ENCODE data around the gene PSME4.
"Not testable (repeated sequence)": the region's sequence is repeated elsewhere in the genome, so short reads cannot be mapped to it uniquely, and the experiment has no call there.

The PSME4 gene

DNA sequence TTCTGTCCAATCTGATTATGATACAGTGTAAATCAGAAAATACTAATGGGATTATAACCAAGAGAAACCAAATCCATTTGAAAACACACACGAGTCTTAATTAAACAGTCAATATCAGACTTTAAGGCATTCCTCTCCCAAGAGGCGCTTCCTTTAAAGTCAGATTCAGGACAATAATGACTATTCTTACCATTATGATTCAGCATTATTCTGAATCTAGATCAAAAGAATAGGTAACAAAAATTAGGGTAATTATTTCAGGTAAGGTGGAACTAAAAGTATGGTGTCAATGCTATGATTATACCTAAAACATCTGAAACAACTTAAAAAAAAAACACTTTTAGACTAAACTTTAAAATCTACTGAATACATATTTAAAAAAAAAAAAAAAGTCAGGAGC, 12.3 kb downstream of the PSME4 start:
- H3K27ac ChIP-seq (ENCODE audit: low read length) = no peak overlapping the region
- no peak overlapping the region for H3K4me3 ChIP-seq (ENCODE audit: low read length)
- no peaks in the 10 kb centered on the region for H3K9me3 ChIP-seq (ENCODE audit: control insufficient read depth, low read depth, low read length)
- H3K9ac ChIP-seq (ENCODE audit: low read length) = no peak overlapping the region
- no peaks in the 10 kb centered on the region for H3K27me3 ChIP-seq (ENCODE audit: control insufficient read depth, insufficient read depth, low read length)
- peaks cover 25% of the 10 kb centered on the region for H3K4me1 ChIP-seq (ENCODE audit: control insufficient read depth, low read depth, low read length)
- no peaks in the 10 kb centered on the region for H3K36me3 ChIP-seq (ENCODE audit: control insufficient read depth, low read depth, low read length)

DNA sequence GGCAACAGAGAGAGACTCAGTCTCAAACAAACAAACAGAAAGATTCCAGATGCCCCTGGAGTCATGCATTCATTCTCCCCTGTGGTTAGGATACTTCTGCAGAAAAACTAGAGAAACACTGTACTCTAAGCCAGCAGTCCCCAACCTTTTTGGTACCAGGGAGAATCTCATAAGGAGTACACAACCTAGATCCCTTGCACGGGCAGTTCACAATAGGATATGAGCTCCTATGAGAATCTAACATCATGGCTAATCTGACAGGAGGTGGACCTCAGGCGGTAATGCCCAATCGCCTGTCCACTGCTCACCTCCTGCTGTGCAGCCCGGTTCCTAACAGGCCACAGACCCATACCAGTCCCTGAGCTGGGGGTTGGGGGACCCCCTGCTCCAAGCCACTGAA, 18.3 kb downstream of the PSME4 start:
- peaks cover 2% of the 10 kb centered on the region for H3K4me1 ChIP-seq (ENCODE audit: control insufficient read depth, low read depth, low read length)
- H3K27me3 ChIP-seq (ENCODE audit: control insufficient read depth, insufficient read depth, low read length) = no peaks in the 10 kb centered on the region
- no peak overlapping the region for H3K4me3 ChIP-seq (ENCODE audit: low read length)
- no peaks in the 10 kb centered on the region for H3K9me3 ChIP-seq (ENCODE audit: control insufficient read depth, low read depth, low read length)
- H3K36me3 ChIP-seq (ENCODE audit: control insufficient read depth, low read depth, low read length) = peaks cover 9% of the 10 kb centered on the region
- H3K27ac ChIP-seq (ENCODE audit: low read length) = no peak overlapping the region
- no peak overlapping the region for H3K9ac ChIP-seq (ENCODE audit: low read length)

DNA sequence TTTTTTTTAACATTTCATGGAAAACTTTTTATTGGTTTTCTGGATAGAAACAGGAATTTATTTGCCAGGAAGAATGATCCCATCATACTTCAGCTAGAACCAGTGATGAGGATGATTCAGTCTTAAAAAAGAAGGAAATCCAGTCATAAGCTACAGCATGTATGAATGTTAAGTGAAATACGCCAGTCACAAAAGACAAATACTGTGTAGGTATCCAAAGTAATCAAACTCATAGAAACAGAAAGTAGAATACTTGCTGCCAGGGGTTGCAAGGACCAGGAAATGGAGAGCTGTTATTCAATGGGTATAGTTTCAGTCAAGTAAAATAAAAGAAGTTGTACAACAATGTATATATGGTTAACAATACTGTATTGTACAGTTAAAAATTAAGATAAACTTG, 21.3 kb downstream of the PSME4 start:
- H3K9ac ChIP-seq (ENCODE audit: low read length) = no peak overlapping the region
- H3K9me3 ChIP-seq (ENCODE audit: control insufficient read depth, low read depth, low read length) = no peaks in the 10 kb centered on the region
- H3K4me3 ChIP-seq (ENCODE audit: low read length) = no peak overlapping the region
- peaks cover 26% of the 10 kb centered on the region for H3K36me3 ChIP-seq (ENCODE audit: control insufficient read depth, low read depth, low read length)
- H3K27me3 ChIP-seq (ENCODE audit: control insufficient read depth, insufficient read depth, low read length) = no peaks in the 10 kb centered on the region
- no peak overlapping the region for H3K27ac ChIP-seq (ENCODE audit: low read length)
- no peaks in the 10 kb centered on the region for H3K4me1 ChIP-seq (ENCODE audit: control insufficient read depth, low read depth, low read length)

DNA sequence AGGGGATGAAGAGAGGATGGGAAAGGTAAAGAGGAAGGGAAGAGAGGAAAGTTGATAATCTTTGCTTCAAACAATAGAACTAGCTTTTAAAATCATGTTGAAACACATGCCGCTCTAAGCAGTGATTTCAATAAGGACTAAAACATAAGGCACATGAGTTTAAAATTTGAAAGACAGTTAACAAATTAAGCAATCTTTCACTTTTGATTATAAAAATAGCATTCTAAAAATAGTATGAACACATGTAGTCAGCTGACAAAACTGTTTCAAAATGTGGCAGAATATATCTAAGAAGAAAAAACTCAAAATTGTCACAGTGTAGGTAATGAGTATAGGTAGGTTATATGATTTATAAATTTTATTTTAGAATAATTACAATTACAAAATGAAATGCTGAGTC, 25.3 kb downstream of the PSME4 start:
- peaks cover 38% of the 10 kb centered on the region for H3K36me3 ChIP-seq (ENCODE audit: control insufficient read depth, low read depth, low read length)

DNA sequence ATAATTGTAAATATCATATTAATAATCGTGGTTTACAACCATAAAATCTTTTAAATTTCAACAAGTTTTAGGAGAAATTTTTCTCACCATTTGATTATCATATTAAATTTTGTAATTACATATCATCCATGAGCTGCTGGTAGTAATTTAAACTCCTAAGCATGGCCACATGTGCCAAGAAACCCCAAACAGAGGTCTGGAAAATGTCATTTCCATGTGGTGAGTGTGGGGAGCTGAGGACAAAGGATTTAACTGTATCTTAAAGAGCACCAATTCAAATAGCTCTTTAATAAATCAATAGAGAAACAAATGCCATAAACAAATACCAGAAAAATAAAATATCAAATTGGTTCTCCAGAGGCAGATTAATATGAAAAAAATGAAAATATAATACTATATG, 26.3 kb downstream of the PSME4 start:
- Histone ChIP-seq H3K4me1 (ENCODE audit: control insufficient read depth, low read depth, low read length) (no peaks in the 10 kb centered on the region), H3K27ac (ENCODE audit: low read length) (no peak overlapping the region), H3K4me3 (ENCODE audit: low read length) (no peak overlapping the region), H3K36me3 (ENCODE audit: control insufficient read depth, low read depth, low read length) (peaks cover 38% of the 10 kb centered on the region), H3K27me3 (ENCODE audit: control insufficient read depth, insufficient read depth, low read length) (no peaks in the 10 kb centered on the region), H3K9ac (ENCODE audit: low read length) (no peak overlapping the region), H3K9me3 (ENCODE audit: control insufficient read depth, low read depth, low read length) (no peaks in the 10 kb centered on the region)

More for the DNA sequence above, 25.3 kb downstream of the PSME4 start:
- Histone ChIP-seq H3K9me3 (ENCODE audit: control insufficient read depth, low read depth, low read length) (no peaks in the 10 kb centered on the region), H3K4me1 (ENCODE audit: control insufficient read depth, low read depth, low read length) (no peaks in the 10 kb centered on the region), H3K4me3 (ENCODE audit: low read length) (no peak overlapping the region), H3K27me3 (ENCODE audit: control insufficient read depth, insufficient read depth, low read length) (no peaks in the 10 kb centered on the region), H3K9ac (ENCODE audit: low read length) (no peak overlapping the region), H3K27ac (ENCODE audit: low read length) (no peak overlapping the region)

DNA sequence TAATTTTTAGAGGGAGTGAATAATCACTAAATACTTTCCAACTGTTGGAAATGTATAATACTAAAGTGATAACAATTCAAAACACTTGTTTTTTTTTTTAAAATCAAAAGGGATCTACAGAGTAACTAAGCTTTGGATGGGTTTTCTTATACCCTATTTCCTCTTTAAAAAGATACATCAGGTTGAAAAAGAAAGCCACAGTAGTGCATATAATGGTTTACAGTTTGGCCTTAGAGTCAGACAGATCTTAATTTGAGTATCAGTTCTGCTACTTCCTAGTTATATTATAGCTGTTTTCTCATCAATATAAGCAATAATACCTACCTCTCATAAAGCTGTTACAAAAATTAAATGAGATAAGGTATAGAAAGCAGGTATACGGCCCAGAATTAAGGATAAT, 28.5 kb downstream of the PSME4 start:
- Histone ChIP-seq H3K4me3 (ENCODE audit: low read length) (no peak overlapping the region), H3K9me3 (ENCODE audit: control insufficient read depth, low read depth, low read length) (no peaks in the 10 kb centered on the region), H3K36me3 (ENCODE audit: control insufficient read depth, low read depth, low read length) (peaks cover 42% of the 10 kb centered on the region), H3K27ac (ENCODE audit: low read length) (no peak overlapping the region), H3K4me1 (ENCODE audit: control insufficient read depth, low read depth, low read length) (no peaks in the 10 kb centered on the region), H3K27me3 (ENCODE audit: control insufficient read depth, insufficient read depth, low read length) (no peaks in the 10 kb centered on the region), H3K9ac (ENCODE audit: low read length) (no peak overlapping the region)

DNA sequence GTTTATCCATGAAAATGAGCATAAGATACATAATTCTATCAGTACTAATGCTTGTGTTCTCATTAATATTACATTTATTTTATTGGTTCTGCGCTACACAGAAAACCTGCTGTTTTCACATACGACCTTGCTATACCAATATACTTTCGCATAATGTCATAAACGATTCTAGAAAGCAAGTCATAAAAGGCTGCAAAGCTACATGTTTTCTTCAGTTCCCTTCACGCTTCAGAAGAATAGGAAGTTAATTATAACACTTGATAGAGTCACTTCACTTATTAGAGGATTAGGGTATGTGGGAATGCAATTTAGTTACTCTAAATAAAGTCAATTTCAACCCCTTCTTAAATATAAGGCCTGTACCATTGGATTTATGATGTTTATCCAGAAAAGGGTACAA, 29.0 kb downstream of the PSME4 start:
- H3K9ac ChIP-seq (ENCODE audit: low read length) = no peak overlapping the region
- H3K4me3 ChIP-seq (ENCODE audit: low read length) = no peak overlapping the region
- no peak overlapping the region for H3K27ac ChIP-seq (ENCODE audit: low read length)
- H3K27me3 ChIP-seq (ENCODE audit: control insufficient read depth, insufficient read depth, low read length) = no peaks in the 10 kb centered on the region
- no peaks in the 10 kb centered on the region for H3K4me1 ChIP-seq (ENCODE audit: control insufficient read depth, low read depth, low read length)
- H3K9me3 ChIP-seq (ENCODE audit: control insufficient read depth, low read depth, low read length) = no peaks in the 10 kb centered on the region
- H3K36me3 ChIP-seq (ENCODE audit: control insufficient read depth, low read depth, low read length) = peaks cover 44% of the 10 kb centered on the region

DNA sequence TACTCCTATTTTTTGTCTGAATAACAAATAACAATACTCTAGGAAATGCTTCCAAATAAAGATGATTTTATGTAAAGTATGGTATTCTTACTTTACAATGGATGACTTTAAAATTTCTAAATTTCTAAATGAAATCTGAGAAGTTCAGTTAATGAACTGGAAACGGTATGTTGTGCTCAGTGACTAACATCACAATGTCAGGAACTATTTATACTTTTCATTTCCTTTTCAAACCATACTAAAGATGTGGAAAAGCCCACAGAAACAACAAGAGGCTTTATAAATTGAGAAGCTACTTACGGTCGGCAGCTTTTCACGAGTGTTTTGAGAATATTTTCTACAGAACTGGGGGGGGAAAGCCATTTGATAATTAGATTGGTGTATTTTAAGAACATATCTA, 31.1 kb downstream of the PSME4 start:
- Histone ChIP-seq H3K27me3 (ENCODE audit: control insufficient read depth, insufficient read depth, low read length) (no peaks in the 10 kb centered on the region), H3K9ac (ENCODE audit: low read length) (no peak overlapping the region), H3K36me3 (ENCODE audit: control insufficient read depth, low read depth, low read length) (peaks cover 44% of the 10 kb centered on the region), H3K9me3 (ENCODE audit: control insufficient read depth, low read depth, low read length) (no peaks in the 10 kb centered on the region), H3K4me3 (ENCODE audit: low read length) (no peak overlapping the region), H3K27ac (ENCODE audit: low read length) (no peak overlapping the region), H3K4me1 (ENCODE audit: control insufficient read depth, low read depth, low read length) (no peaks in the 10 kb centered on the region)

DNA sequence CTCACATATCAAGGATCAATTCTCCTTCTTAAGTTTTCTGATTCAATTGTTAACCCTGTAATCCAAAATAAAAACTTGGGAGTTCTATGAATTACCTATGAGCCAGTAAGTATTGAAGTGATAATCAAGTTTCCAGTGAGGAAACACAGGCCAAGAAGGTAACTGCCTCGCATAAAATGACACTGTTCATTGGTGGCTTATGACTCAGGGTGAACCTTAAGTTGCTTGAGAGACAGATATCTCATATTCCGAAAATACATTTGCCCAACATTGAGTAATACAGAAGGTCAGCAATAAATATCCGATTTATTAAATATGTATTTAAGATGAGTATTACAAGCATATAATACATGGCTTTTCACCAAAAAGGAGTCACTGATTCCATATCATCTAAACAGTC, 31.9 kb downstream of the PSME4 start:
- H3K27me3 ChIP-seq (ENCODE audit: control insufficient read depth, insufficient read depth, low read length) = no peaks in the 10 kb centered on the region
- no peaks in the 10 kb centered on the region for H3K9me3 ChIP-seq (ENCODE audit: control insufficient read depth, low read depth, low read length)
- H3K9ac ChIP-seq (ENCODE audit: low read length) = no peak overlapping the region
- H3K36me3 ChIP-seq (ENCODE audit: control insufficient read depth, low read depth, low read length) = peaks cover 52% of the 10 kb centered on the region
- H3K4me3 ChIP-seq (ENCODE audit: low read length) = no peak overlapping the region
- no peak overlapping the region for H3K27ac ChIP-seq (ENCODE audit: low read length)
- H3K4me1 ChIP-seq (ENCODE audit: control insufficient read depth, low read depth, low read length) = no peaks in the 10 kb centered on the region

DNA sequence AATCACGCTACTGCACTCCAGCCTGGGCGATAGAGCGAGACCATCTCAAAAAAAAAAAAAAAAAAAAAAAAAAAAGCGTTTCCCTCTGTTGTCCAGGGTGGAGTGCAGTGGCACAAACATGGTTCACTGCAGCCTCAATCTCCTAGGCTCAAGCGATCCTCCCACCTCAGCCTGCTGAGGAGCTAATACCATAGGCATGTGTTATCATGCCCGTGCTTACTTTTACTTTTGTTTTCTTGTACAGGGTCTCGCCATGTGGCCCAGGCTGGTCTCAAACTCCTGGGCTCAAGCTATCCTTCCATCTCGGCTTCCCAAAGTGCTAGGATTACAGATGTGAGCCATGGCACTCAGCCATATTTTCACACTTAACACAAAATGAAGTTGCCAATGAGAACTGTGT, 37.5 kb downstream of the PSME4 start:
- Histone ChIP-seq H3K36me3 (ENCODE audit: control insufficient read depth, low read depth, low read length) (peaks cover 83% of the 10 kb centered on the region), H3K9ac (ENCODE audit: low read length) (no peak overlapping the region), H3K27me3 (ENCODE audit: control insufficient read depth, insufficient read depth, low read length) (no peaks in the 10 kb centered on the region)

DNA sequence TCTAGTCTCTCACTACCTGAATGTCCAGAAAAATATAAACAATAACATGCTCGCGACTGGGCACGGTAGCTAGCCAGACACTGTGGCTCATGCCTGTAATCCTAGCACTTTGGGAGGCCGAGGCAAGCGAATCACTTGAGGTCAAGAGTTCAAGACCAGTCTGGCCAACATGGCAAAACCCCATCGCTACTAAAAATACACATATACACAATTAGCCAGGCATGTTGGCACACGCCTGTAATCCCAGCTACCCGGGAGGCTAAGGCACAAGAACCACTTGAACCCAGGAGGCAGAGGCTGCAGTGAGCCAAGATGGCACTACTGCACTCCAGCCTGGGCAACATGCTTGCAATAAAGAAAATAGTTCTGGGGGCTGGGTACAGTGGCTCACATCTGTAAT, 44.5 kb downstream of the PSME4 start:
- not testable (repeated sequence) for H3K9ac ChIP-seq (ENCODE audit: low read length); H3K27me3 ChIP-seq (ENCODE audit: control insufficient read depth, insufficient read depth, low read length); H3K4me1 ChIP-seq (ENCODE audit: control insufficient read depth, low read depth, low read length); H3K27ac ChIP-seq (ENCODE audit: low read length); H3K4me3 ChIP-seq (ENCODE audit: low read length); H3K9me3 ChIP-seq (ENCODE audit: control insufficient read depth, low read depth, low read length)
- peaks cover 83% of the 10 kb centered on the region for H3K36me3 ChIP-seq (ENCODE audit: control insufficient read depth, low read depth, low read length)

More for the DNA sequence above, 37.5 kb downstream of the PSME4 start:
- H3K27ac ChIP-seq (ENCODE audit: low read length) = no peak overlapping the region
- no peaks in the 10 kb centered on the region for H3K9me3 ChIP-seq (ENCODE audit: control insufficient read depth, low read depth, low read length)
- no peak overlapping the region for H3K4me3 ChIP-seq (ENCODE audit: low read length)
- H3K4me1 ChIP-seq (ENCODE audit: control insufficient read depth, low read depth, low read length) = no peaks in the 10 kb centered on the region

DNA sequence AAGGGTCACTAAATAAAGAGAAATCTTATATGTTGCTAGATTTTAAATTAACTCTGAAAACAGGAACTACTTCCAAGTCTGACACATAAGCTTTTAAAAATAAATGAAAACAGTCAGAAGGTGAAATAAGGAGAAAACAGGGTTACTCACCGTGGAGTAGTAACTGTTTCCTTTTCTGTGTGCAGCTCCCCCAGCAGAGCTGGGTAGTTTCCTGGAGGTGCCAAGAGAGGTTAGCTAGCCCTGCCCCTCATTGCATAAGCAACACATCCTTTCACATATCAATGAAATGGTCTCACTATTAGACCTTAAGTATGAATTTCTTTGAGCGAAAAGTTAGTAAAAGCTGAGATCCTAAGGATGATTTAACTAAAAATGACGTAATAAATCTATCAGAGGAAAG, 57.1 kb downstream of the PSME4 start:
- Histone ChIP-seq H3K9ac (ENCODE audit: low read length) (no peak overlapping the region), H3K4me3 (ENCODE audit: low read length) (no peak overlapping the region), H3K4me1 (ENCODE audit: control insufficient read depth, low read depth, low read length) (no peaks in the 10 kb centered on the region), H3K27me3 (ENCODE audit: control insufficient read depth, insufficient read depth, low read length) (no peaks in the 10 kb centered on the region), H3K9me3 (ENCODE audit: control insufficient read depth, low read depth, low read length) (no peaks in the 10 kb centered on the region), H3K36me3 (ENCODE audit: control insufficient read depth, low read depth, low read length) (peaks cover 32% of the 10 kb centered on the region), H3K27ac (ENCODE audit: low read length) (no peak overlapping the region)

Data from iPS-18a (cell line).